Bronchial epithelial cell (primary cell): ENCODE data around the gene GCNA. TPM values are rescaled to one million over a fixed set of nuclear protein-coding genes. Genes with fewer than 3 reads are reported as not detected.
"Not testable (repeated sequence)": the region's sequence is repeated elsewhere in the genome, so short reads cannot be mapped to it uniquely, and the experiment has no call there.

Source experiments
- DNase-seq: peaks from one replicate; pipeline ENCODE4 v3.0.0-alpha.2; 2010; ENCODE audit warnings: low read depth
- FAIRE-seq: peaks from 2 replicates; lab custom pipeline; 2011; peaks lifted over from hg19 to GRCh38; lab: Jason Lieb, UNC
- H3K27me3 ChIP-seq: 2 replicates; pipeline ENCODE4 v1.5.1; 2011; ENCODE audit warnings: low read length; ENCODE audit not compliant: control insufficient read depth, insufficient read depth
- H3K36me3 ChIP-seq: 2 replicates; pipeline ENCODE4 v1.5.1; 2011; ENCODE audit warnings: low read length; ENCODE audit not compliant: control insufficient read depth, insufficient read depth
- H3K4me3 ChIP-seq: 2 replicates; pipeline ENCODE4 v1.5.1; 2011; ENCODE audit warnings: mild to moderate bottlenecking, low read depth, low read length, control low read depth
- total RNA-seq: library from RNA; depleted of rRNA; stranded (reverse); fragments of >200 nt; gene quantifications from 2 replicates; pipeline ENCODE4 v1.2.1, GENCODE V29; 2014
- TF ChIP-seq, protein P1 (sequence below): IDR thresholded peaks from 2 replicates; pipeline ENCODE4 v1.5.1; 2011; ENCODE audit warnings: mild to moderate bottlenecking, moderate library complexity, low read length, control low read depth, inconsistent platforms; ENCODE audit not compliant: insufficient read depth, severe bottlenecking

The GCNA gene
- total RNA-seq, 1 donor from 2014 or later: 1.6 TPM

DNA sequence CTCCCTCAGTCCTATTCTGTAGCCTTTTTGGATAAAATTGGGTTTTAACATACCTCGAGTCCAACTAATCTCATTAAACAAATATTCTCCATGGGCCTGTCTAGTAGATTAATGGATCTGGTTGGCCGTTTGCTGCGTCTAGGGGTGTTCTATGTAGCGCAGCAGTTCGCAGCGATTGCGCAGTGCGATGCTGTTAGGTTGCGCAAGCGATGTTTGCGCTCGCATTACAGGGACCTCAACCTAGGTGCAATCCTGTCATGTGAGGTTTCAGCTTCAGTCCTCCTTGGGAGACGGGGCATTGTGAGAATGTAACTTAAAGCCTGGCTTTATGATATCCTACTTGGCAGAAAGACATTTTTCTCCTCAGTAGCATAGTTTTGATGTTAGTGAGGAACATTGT lies 31.4 kb upstream of the GCNA start:
- TF ChIP-seq, protein P1, sequence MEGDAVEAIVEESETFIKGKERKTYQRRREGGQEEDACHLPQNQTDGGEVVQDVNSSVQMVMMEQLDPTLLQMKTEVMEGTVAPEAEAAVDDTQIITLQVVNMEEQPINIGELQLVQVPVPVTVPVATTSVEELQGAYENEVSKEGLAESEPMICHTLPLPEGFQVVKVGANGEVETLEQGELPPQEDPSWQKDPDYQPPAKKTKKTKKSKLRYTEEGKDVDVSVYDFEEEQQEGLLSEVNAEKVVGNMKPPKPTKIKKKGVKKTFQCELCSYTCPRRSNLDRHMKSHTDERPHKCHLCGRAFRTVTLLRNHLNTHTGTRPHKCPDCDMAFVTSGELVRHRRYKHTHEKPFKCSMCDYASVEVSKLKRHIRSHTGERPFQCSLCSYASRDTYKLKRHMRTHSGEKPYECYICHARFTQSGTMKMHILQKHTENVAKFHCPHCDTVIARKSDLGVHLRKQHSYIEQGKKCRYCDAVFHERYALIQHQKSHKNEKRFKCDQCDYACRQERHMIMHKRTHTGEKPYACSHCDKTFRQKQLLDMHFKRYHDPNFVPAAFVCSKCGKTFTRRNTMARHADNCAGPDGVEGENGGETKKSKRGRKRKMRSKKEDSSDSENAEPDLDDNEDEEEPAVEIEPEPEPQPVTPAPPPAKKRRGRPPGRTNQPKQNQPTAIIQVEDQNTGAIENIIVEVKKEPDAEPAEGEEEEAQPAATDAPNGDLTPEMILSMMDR: no peak
- Histone ChIP-seq H3K36me3 (peaks cover 9% of the 10 kb centered on the region), H3K27me3 (no peaks in the 10 kb centered on the region), H3K4me3 (no peak overlapping the region)
- DNase-seq: no peak
- no peak for FAIRE-seq

DNA sequence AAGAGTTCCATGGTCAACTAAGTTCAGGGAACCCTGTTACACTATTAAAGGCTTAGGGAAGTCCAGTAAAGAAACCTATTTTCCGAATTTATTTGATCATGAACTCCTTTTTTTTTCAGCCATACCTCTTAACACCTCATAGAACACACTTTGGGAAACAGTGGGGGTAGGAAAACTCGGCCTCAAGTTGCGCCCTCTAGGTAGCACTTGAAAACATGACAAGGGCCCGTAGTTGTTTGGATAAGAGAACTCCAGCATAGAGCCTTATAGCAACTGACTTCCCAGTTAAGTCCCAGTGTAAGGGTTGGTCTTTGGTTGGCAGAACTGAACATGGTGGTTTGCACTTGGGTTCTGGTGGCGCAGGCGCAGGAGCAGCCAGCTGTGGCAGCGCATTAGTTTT lies 30.9 kb upstream of the GCNA start:
- H3K4me3 ChIP-seq: no peak overlapping the region
- DNase-seq (no peak), FAIRE-seq (no peak)
- H3K27me3 ChIP-seq: no peaks in the 10 kb centered on the region
- peaks cover 9% of the 10 kb centered on the region for H3K36me3 ChIP-seq
- TF ChIP-seq, protein P1: no peak

DNA sequence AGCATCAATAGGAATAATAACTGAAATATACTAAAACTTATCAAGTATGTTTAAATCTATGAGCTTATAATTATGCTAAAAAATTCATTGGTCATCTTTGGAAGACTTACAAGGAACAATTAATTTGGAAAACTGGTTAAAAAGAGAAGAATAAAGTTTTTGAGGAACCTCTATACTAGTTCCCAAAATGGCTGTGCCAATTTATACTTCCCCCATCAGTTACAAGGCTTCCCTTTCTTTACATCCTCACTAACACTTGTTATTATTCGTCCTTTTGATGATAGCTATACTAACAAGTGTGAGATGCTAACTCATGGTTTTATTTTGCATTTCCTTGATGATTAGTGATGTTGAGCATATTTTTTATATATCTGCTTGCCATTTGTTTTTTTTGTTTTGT lies 28.3 kb upstream of the GCNA start:
- H3K4me3 ChIP-seq: no peak overlapping the region
- H3K27me3 ChIP-seq: no peaks in the 10 kb centered on the region
- TF ChIP-seq, protein P1: no peak
- FAIRE-seq: no peak
- no peak for DNase-seq
- H3K36me3 ChIP-seq: peaks cover 9% of the 10 kb centered on the region

DNA sequence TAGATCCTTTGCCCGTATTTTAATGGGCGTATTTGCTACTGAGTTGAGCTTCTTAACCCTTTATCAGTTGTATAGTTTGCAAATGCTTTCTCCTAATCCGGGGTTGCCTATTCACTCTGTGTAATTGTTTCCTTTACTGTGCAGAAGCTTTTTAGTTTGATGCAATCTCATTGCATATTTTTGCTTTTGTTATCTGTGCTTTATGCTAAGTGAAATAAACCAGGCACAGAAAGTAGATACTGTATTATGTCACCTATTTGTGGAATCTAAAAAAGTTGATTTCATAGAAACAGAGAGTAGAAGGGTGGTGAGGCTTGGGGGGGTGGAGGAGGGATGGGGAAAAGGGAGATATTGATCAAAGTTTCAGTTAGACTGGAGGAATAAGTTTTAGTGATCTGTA lies 27.7 kb upstream of the GCNA start:
- TF ChIP-seq, protein P1: no peak
- H3K4me3 ChIP-seq: no peak overlapping the region

DNA sequence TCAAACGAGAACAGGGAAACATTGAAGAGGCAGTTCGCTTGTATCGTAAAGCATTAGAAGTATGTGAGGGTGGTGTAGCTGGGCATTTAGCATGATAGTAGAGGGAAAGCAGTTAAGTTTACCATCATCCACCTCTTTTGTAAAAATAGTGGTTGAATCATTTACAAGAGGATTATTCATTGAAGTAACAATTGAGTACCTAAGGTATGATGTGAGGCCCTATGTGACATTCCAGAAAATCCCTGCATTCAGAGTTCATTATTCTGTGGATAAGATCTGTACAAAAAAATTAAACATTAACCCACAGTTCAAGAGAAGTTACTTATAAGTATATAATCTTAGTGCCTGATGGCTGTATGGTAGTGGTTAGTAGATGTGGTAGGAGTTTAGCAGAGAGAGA lies 22.2 kb upstream of the GCNA start:
- Histone ChIP-seq H3K4me3 (no peak overlapping the region), H3K27me3 (no peaks in the 10 kb centered on the region), H3K36me3 (peaks cover 1% of the 10 kb centered on the region)
- DNase-seq (no peak), FAIRE-seq (no peak)
- TF ChIP-seq, protein P1: no peak

More for the DNA sequence above, 27.7 kb upstream of the GCNA start:
- Histone ChIP-seq H3K27me3 (no peaks in the 10 kb centered on the region), H3K36me3 (peaks cover 8% of the 10 kb centered on the region)
- DNase-seq (no peak), FAIRE-seq (no peak)

DNA sequence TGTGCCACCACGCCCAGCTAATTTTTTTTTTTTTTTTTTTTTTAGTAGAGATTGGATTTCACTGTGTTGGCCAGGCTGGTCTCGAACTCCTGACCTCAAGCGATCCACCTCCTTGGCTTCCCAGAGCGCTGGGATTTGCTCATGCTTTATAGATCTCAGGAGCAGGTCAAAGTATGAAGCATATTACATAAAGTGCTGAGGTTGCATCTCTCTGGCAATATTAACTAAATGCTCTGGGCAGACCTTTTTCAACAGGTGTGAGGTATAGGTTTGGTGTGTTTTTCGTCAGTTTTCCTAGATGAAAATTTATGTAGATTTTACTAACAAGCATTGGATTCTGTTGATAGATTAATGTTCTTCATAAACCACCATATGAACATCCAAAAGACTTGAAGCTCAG lies 19.3 kb upstream of the GCNA start:
- H3K36me3 ChIP-seq: peaks cover 5% of the 10 kb centered on the region
- H3K4me3 ChIP-seq: no peak overlapping the region
- FAIRE-seq: no peak
- TF ChIP-seq, protein P1: no peak
- no peak for DNase-seq
- no peaks in the 10 kb centered on the region for H3K27me3 ChIP-seq

DNA sequence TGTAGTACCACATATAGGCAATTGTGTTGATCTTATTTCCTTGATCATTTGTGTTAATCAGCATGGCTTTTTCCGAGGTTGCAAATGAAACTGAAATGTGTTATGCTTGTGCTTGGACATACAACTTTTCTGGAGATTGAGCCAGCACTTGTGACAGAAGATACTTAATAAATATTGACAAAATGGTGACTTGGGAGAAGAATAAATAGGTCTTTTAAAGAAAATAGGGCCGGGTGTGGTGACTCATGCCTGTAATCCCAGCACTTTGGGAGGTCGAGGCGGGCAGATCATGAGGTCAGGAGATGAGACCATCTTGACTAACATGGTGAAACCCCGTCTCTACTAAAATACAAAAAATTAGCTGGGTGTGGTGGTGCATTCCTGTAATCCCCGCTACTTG lies 18.5 kb upstream of the GCNA start:
- H3K36me3 ChIP-seq, H3K27me3 ChIP-seq, DNase-seq, H3K4me3 ChIP-seq, FAIRE-seq: not testable (repeated sequence)
